Measurements from ENCODE around the gene DRC7.

- no peak for TF ChIP-seq CTCF (IDR thresholded peaks at IDR 0.05)
- TF ChIP-seq EZH2 (IDR thresholded peaks at IDR 0.05) = no peak
- no peak for TF ChIP-seq EZH2phosphoT487 (IDR thresholded peaks at IDR 0.05)
These were observed 49.4 kb upstream of the DRC7 start for GRCh38 chr16:57645169-57645568.

Measured in neural progenitor cell (in vitro differentiated cells).